NCI-H2029 (cell line): ENCODE measurements around the gene ABCC1.

Source experiments
- DNase-seq: peaks from one replicate; lab custom pipeline; 2025; lab: John Stamatoyannopoulos, UW

Gene ABCC1

GRCh38 chr16:16048904-16049582 lies 99.6 kb downstream of the ABCC1 start:
- DNase-seq: no peak

- no peak for DNase-seq
Observed at GRCh38 chr16:16050106-16050505, 100.7 kb downstream of the ABCC1 start.

- no peak for DNase-seq
Observed at GRCh38 chr16:16051132-16051531, 101.7 kb downstream of the ABCC1 start.

- DNase-seq: no peak
Observed at GRCh38 chr16:16052916-16053315, 103.5 kb downstream of the ABCC1 start.

DNA sequence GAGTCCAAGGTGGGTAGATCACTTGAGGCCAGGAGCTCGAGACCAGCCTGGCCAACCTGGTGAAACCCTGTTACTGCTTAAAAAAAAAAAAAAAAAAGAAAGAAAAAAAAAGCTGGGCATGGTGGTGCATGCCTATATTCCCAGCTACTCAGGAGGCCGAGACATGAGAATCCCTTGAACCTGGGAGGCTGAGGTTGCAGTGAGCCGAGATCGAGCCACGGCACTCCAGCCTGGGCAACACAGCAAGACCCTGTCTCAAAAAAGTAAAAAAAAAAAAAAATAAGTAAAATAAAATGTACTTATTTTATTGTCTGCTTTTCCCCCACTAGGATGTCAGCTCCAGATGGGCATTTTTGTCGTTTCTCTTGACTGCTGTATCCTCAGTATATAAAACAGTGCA lies 107.7 kb downstream of the ABCC1 start:
- no peak for DNase-seq

GRCh38 chr16:16059160-16059559 lies 109.7 kb downstream of the ABCC1 start:
- no peak for DNase-seq

- no peak for DNase-seq
Observed at GRCh38 chr16:16059895-16060590, 110.6 kb downstream of the ABCC1 start.

DNA sequence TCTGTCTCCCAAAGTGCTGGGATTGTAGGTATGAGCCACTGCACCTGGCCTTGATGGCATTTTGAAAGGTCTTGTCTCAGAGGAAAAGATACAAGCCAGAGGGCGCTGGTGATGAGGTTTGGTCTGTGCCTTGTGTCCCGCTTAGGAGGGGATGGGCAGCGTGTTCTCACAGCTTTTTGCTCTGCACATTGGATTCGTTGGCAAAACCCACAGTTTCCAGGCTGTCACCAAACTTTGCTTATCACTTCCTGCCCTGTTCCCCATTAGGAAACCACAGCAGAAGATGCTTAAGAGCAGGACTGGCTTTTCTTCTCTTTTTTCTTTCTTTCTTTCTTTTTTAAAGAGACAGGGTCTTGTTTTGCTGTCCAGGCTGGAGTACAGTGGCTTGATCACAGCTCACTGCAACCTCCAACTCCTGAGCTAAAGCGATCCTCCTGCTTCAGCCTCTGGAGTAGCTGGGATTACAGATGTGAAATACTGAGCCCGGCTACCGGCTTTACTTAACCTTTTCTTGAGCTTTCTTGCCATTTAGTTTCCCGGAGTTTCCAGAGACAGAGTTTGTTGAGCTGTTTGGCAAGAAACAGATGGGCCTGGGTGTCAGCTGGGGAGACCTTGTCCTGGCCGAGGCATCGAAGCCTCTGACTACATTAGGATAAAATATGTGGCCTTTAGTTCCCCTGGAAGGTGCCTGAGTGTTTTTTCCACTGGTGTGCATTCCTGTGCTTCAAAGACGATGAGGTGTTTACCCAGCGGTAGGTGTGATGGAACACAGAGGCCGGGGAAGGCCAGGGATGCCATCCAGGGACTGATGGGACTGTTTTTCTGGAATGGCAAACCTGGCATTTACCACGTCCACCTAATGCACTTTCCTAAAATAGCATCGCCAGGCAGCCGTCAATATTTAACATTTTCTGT lies 112.9 kb downstream of the ABCC1 start:
- no peak for DNase-seq

DNA sequence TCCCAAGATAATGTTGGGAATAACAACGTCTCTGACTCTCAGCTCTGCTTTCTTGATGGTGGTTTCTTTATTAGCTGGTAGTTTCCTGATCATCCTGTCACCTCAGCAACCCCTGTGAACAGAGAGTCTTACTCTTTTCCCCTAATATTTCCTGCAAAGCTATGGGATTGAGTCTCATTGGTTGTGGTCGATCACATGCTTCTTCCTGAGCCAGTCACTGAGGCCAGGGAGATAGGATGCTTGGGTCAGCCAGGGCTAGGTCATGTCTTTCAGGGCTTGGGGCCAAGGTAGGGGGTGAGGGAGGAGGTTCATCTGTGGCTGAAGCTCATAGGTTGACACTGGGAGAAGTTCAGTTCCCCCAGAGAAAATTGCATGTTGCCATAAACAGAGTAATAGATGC lies 114.3 kb downstream of the ABCC1 start:
- no peak for DNase-seq

DNA sequence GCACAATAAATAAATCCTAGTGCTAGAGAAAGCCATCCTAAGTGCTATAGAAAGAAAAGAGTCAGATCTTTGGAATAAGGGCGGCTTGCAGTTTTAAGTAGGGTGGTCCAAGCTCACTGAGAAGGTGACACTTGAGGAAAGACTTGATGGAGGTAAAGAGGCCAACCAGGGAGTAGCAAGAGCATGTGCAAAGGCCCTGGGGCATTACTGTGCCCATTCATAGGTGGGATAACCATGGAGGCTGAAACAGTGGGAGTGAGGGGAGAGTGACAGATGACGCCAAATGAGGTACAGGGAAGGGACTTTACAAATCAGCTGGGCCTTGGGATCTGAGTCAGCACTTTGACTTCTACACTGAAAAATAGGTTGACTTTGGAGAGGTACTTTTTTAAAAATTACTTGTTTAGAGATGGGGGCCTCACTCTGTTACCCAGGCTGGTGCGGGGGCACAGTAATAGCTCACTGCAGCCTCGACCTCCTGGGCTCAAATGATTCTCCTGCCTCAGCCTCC lies 115.5 kb downstream of the ABCC1 start:
- no peak for DNase-seq

DNA sequence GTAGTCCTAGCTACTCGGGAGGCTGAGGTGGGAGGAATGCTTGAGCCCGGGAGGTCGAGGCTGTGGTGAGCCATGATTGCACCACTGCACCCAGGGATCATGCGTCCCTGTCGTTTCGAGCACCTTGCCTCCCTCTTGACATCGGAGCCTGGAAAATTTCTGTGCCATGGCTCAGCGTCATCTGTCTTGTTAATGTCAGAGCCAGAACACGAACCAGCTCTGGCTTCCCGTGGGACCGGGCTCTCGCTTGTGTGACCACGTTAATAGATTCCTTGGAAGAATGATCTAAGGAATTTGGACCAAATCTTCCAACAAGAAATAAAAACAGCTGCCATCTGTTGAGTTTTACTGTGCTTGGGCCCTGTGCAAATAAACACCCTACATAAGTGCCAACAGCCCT lies 117.7 kb downstream of the ABCC1 start:
- DNase-seq: no peak

DNA sequence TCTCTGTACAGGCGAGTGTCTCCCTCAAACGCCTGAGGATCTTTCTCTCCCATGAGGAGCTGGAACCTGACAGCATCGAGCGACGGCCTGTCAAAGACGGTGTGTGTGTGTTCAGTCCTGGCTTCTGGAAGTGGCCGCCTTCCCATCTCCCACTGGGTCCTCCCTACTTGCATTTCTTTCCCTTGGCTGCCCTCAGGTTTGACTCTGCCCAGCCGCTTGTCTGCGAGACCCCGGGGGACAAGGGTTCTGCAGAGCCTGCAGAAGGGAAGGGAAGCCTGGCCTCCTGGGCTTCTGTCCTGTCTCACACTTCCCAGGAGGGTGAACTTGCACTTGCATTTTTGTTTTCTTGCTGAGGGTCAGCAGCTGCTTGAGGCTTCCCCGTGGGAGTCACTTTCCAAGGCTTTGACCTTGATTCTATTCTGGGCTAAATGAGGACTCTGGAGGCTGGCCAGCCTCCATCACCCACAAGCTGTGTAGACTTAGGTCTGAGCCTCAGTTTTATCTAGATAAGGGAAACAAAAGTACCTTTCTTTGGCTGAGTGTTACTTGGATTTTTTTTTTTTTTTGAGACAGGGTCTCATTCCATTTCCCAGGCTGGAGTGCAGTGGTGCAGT lies 122.3 kb downstream of the ABCC1 start:
- DNase-seq: no peak

GRCh38 chr16:16073001-16073545 lies 123.7 kb downstream of the ABCC1 start:
- DNase-seq: no peak

- DNase-seq: no peak
Observed at GRCh38 chr16:16073891-16074881, 124.8 kb downstream of the ABCC1 start.

GRCh38 chr16:16075488-16076422 lies 126.3 kb downstream of the ABCC1 start:
- DNase-seq: no peak

GRCh38 chr16:16076423-16076813 lies 127.0 kb downstream of the ABCC1 start:
- DNase-seq: no peak

GRCh38 chr16:16080465-16081065 lies 131.1 kb downstream of the ABCC1 start:
- no peak for DNase-seq

DNA sequence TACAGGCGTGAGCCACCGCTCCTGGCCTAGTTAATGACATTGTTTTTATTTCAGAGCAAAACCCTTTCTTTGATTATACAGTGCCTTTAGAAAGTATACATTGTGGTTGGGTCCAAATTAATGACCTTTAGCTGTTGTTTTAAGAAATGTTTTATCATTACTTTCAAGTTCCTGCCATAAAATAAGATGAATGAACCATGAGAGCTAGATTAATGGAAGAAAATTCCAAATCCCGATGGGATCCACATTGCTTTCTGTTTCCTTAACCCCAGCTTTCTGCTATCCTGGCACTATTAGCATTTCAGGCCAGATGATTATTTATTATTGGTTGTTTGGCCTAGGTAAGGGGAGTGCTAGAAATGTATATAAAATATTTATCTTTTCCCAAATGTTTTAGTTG lies 131.7 kb downstream of the ABCC1 start:
- DNase-seq: no peak

GRCh38 chr16:16082255-16082654 lies 132.8 kb downstream of the ABCC1 start:
- no peak for DNase-seq
